GM12873 (cell line): ENCODE results near the gene CD40.

ENCODE experiments used
- TF ChIP-seq, protein P1 (sequence below): IDR thresholded peaks from 2 replicates; pipeline ENCODE4 v1.5.1; 2012; ENCODE audit warnings: low read depth, mild to moderate bottlenecking, moderate library complexity, low read length, control low read depth; ENCODE audit not compliant: insufficient read depth; ENCODE audit errors: missing control alignments

CD40 gene

DNA sequence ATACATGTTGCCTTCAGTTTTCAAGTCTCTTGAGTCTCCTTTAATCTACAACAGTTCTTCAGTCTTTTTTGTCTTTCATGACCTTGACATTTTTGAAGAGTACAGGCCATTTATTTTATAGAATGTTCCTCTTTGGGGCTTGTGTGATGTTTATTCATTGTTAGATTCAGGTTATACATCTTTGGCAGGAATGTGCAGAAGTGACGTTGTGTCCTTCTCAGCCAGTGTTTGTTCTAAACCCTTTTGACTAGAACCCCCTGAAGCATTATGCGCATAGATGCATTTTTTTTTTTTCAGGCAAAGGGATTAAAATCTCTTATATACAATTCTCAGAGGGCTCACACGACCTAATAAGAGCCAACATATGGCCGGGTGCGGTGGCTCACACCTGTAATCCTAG is 17.1 kb upstream of the CD40 start:
- TF ChIP-seq, protein P1, sequence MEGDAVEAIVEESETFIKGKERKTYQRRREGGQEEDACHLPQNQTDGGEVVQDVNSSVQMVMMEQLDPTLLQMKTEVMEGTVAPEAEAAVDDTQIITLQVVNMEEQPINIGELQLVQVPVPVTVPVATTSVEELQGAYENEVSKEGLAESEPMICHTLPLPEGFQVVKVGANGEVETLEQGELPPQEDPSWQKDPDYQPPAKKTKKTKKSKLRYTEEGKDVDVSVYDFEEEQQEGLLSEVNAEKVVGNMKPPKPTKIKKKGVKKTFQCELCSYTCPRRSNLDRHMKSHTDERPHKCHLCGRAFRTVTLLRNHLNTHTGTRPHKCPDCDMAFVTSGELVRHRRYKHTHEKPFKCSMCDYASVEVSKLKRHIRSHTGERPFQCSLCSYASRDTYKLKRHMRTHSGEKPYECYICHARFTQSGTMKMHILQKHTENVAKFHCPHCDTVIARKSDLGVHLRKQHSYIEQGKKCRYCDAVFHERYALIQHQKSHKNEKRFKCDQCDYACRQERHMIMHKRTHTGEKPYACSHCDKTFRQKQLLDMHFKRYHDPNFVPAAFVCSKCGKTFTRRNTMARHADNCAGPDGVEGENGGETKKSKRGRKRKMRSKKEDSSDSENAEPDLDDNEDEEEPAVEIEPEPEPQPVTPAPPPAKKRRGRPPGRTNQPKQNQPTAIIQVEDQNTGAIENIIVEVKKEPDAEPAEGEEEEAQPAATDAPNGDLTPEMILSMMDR: no peak

DNA sequence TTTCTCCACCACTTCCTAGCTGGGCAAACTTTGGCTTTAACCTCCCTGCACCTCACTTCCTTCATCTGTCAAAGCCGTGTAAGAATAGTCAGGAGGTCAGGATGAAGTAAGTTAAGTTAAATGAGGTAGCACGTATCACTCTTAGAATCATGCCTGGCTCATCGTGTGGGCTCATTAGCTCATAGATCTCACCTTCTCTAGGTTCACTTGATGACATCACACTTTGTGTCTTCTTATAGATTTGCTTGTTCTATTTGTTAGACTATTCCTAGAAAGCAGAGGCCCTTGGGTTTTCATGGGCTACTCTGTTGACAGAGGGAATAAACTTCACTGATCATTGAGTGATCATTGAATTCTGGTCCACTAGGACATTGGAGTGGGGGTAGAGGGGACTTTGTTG is 16.2 kb upstream of the CD40 start:
- TF ChIP-seq, protein P1: no peak

DNA sequence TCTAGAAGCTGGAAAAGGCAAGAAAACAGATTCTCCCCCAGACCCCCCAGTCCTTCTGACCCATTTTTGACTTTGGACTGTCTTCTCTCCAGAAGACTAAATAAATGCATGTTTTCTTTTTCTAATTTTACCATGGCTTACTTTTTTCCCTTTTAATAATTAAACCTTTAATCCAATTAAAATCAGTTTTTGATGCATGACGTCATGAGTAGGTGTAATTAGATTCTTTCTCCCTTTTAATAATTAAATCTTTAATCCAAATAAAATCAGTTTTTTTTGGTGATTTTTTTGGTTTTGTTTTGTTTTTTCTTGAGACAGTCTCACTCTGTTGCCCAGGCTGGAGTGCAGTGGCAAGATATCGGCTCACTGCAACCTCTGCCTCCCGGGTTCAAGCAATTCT is 15.2 kb upstream of the CD40 start:
- TF ChIP-seq, protein P1: no peak

DNA sequence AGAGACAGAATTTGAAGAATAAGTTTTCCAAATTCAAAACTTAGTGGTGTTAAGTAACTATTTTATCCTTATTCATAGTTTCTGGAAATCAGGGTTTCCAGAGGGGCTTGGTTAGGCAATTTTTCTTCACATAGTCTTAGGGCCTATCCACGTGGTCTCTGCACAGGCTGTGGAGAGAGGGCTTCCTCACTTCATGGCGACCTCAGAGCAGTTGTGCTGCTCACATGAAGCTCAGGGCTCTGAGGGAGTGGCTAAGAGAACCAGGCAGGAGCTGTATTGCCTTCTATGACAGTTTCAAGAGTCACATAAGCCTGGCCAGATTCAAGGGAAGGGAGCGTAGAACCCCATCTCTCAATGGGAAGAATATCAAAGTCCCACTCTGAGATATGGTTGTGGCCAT is 13.9 kb upstream of the CD40 start:
- TF ChIP-seq, protein P1: no peak

DNA sequence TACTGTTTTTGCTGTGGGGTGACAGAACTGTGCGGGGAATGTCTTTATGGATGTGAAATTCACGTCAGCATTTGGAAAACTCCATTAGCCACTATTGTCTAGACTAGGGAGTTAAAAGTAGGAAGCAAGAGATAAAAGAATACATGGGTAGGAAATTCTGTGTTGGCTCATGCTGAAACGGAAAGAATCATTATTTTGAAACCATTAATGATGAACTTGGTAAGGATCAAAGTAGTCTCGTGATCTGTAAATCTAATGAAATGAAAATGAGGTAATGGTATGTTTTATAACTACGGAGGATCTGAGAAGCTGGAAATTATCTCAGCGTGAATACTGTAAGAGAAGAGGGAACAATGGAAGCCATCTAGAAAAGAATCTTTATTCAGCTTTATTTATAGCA is 11.1 kb upstream of the CD40 start:
- TF ChIP-seq, protein P1: no peak

DNA sequence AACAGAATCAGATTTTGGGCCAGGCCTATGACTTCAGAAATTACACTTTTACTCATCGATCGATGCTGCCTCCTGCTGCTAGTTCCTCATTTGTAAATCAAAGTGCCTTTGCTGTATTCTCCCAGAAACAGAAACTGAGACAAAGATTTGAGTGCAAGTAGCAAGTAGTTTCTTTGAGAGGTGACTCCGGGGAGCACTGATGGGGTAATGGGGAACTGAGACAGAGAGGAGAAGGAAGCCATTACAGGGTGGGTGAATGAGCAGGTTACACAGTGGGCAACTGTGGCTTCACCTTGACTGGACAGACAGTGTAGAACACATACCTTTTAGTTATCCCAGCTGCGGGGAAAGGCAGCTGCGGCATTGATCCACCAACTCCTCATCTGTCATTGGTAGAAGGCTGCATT is 9.7 kb upstream of the CD40 start:
- TF ChIP-seq, protein P1: peak; percentile 30

DNA sequence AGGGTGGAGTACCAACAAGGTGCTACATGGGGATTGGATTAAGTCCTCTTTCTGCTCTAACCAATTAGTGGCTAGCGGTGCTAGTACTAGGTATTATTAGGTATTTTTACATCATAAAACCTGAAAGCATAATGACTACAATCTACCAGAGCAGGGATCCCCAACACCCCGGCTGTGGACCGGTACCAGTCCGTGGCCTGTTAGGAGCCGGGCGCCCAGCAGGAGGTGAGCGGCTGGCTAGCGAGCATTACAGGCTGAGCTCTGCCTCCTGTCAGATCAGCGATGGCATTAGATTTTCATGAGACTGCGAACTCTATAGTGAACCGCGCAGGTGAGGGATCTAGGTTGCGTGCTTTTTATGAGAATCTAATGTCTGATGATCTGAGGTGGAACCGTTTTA is 9.1 kb upstream of the CD40 start:
- TF ChIP-seq, protein P1: no peak
